Muscle layer of duodenum (tissue), 2 donors: ENCODE measurements around the gene ROBO2.

Experiments used
- H3K27ac ChIP-seq: one replicate; pipeline ENCODE4 v1.7.0; 2013; ENCODE audit warnings: mild to moderate bottlenecking, low read length
- H3K27me3 ChIP-seq: one replicate; pipeline ENCODE4 v1.7.0; 2013; ENCODE audit warnings: low read depth, mild to moderate bottlenecking, control low read depth, low read length
- H3K36me3 ChIP-seq, 2 donors: one replicate each; pipeline ENCODE4 v1.7.0; 2013; ENCODE audit warnings: low read length in 2 of 2, control low read depth in 1 of 2, mild to moderate bottlenecking in 1 of 2; ENCODE audit not compliant: insufficient read depth in 2 of 2, control insufficient read depth in 1 of 2
- H3K4me1 ChIP-seq, 2 donors: one replicate each; pipeline ENCODE4 v1.7.0; 2013; ENCODE audit warnings: low read length in 2 of 2, mild to moderate bottlenecking in 2 of 2, control low read depth in 1 of 2, moderate library complexity in 1 of 2; ENCODE audit not compliant: insufficient read depth in 2 of 2, control insufficient read depth in 1 of 2
- H3K4me3 ChIP-seq, 2 donors: one replicate each; pipeline ENCODE4 v1.7.0; 2013; ENCODE audit warnings: low read length in 2 of 2, low read depth in 1 of 2, mild to moderate bottlenecking in 1 of 2
- H3K9me3 ChIP-seq, 2 donors: one replicate each; pipeline ENCODE4 v1.7.0; 2013; ENCODE audit warnings: low read length in 2 of 2, control low read depth in 1 of 2, mild to moderate bottlenecking in 1 of 2; ENCODE audit not compliant: control insufficient read depth in 1 of 2
- donor health status: healthy.

ROBO2 gene

DNA sequence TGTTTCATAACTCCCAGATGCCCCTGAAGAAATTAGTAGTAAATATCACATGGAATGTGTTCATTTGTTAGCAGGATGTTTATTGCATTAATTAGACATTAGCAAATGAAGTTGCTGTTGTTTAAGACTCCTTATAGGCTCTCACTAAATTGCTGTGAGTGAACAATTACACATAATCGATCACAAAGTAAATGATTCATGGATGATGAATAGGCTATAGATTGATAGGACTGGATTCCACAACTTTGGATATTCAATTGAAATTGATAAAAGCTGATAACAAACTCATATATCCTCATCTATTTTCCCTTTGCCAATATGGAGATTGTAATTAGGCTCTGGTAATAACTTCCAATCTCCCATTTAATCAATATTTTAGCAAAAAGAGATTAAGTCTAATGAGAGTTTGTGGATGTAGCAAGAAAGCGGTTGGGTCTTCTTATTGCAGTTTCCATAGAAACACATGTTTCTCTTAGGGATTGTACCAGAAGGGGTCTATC, 555.5 kb downstream of the ROBO2 start:
- Histone ChIP-seq H3K4me3 (no peak overlapping the region), H3K36me3 (no peaks in the 10 kb centered on the region), H3K4me1 (no peaks in the 10 kb centered on the region), H3K27me3 (no peaks in the 10 kb centered on the region), H3K27ac (no peak overlapping the region), H3K9me3 (no peaks in the 10 kb centered on the region)

DNA sequence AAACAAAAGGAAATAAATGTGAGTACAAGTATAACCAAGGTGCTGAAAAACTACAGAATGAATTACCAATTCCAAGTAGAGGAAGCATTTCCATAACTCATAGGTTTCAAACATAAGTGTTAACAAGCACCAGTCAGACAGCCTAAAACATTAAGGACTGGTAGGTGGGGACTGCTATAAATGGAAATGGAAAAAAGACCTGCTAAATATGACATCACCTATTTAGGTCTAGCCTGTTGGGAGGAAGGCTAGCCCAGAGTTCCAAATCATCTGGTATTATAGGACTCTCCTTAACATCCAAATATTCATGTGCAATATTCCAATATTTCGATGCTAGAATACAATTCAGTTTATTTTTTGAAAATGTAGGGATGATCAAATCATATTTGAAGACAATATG, 560.0 kb downstream of the ROBO2 start:
- Histone ChIP-seq H3K27ac (no peak overlapping the region), H3K4me1 (no peaks in the 10 kb centered on the region), H3K36me3 (no peaks in the 10 kb centered on the region)

DNA sequence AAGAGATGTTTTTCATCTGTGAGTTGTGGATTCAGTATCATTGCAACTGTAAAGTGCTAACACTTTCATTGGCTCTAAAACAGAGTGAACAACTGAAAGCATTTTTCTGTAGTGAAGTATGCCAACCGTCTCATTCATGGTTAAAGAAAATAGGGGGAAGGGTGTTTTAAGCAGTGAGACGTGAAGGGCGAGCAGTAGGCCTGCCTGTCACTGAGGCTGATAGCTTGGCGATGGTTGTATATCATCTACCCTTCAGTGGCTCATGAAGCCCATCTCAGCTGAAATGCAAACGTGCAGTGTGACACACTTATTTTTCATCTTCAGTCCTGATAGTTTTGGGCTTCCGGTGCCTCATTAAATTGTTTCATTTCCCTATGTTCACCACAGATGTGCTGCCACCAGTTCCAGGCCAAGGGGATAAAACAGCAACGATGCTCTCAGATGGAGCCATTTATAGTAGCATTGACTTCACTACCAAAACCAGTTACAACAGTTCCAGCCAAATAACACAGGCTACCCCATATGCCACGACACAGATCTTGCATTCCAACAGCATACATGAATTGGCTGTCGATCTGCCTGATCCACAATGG, 562.0 kb downstream of the ROBO2 start:
- Histone ChIP-seq H3K4me1 (no peaks in the 10 kb centered on the region), H3K4me3 (no peak overlapping the region), H3K9me3 (no peaks in the 10 kb centered on the region), H3K27me3 (no peaks in the 10 kb centered on the region), H3K27ac (no peak overlapping the region), H3K36me3 (no peaks in the 10 kb centered on the region)

More for the DNA sequence above, 560.0 kb downstream of the ROBO2 start:
- H3K9me3 ChIP-seq, result no peaks in the 10 kb centered on the region
- no peak overlapping the region for H3K4me3 ChIP-seq
- H3K27me3 ChIP-seq, result no peaks in the 10 kb centered on the region

DNA sequence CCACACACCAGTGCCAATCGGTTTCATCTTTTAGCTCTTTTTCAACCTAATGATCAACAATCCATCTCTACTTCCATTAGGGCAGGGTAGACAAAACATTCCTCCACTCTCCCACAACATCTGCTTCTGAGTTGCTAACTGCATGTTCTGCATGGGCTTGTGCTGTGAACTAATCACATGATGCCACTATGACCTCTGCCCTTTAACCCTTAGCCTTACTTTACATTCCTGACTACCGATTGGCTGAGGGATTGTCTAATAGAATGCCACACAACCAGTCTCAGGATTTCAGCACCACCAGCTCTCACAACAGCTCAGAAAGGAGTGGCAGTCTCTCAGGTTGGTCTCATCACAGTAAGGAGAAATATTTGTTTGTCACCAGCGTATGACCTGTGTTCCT, 562.8 kb downstream of the ROBO2 start:
- no peak overlapping the region for H3K27ac ChIP-seq
- no peaks in the 10 kb centered on the region for H3K9me3 ChIP-seq
- no peaks in the 10 kb centered on the region for H3K36me3 ChIP-seq
- H3K4me1 ChIP-seq, result no peaks in the 10 kb centered on the region
- H3K27me3 ChIP-seq, result no peaks in the 10 kb centered on the region
- H3K4me3 ChIP-seq, result no peak overlapping the region

DNA sequence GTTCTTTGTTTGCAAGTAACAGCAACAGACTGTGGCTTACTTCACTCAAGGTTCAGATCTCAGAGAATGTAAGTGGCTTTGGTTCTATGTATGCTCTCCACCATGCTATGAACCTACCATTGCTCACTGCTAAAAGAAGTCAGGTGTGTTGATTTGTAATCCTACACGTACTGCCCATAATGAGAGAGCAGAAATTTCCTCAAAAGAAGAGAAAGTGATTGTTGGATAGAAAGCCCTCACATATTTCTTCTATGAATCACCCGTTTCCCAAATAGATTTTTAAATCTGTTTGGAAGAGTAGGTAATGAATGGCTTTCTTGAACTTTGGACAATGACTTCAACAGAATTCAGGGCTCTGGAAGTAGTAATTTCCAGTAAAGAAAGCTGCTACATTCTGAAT, 565.4 kb downstream of the ROBO2 start:
- Histone ChIP-seq H3K36me3 (no peaks in the 10 kb centered on the region), H3K27ac (no peak overlapping the region), H3K9me3 (no peaks in the 10 kb centered on the region), H3K27me3 (no peaks in the 10 kb centered on the region), H3K4me3 (no peak overlapping the region), H3K4me1 (no peaks in the 10 kb centered on the region)

DNA sequence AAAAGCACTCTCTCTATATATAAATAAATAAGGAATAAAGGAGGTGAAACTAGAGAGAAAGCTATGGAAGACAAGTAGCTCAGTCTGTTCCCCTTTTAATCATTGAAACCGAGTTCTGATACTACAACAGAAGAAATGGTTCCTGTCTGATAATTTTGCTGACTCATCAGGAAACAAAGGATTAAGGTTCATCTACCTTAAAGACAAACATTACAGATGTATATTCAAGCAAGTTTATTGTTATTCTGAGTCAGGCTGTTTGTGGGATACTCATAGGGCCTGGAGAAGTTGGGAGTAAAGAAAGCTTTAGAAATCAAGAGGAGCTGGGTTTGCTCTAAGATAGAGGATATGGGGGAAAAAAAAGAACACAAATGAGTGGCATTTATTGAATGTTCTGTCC, 566.0 kb downstream of the ROBO2 start:
- no peaks in the 10 kb centered on the region for H3K9me3 ChIP-seq

DNA sequence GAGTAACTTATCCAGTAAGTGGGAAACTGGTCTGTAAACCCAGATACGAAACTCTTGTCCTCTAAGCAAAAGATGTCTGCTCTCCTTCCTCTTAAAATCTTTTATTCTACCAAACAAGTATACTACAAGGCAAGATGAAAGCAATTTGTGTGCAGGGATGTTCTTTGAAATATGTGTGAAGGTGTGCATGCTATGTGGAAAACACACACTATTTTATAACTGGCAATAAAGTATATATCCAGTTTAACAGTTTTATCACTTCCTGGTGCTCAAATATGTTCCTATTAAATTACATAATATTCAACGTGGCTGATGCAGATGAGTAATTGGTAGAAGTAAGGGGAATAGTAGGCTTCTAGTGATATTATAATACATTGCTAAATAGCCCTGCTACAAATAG, 566.5 kb downstream of the ROBO2 start:
- H3K4me3 ChIP-seq, result no peak overlapping the region
- H3K36me3 ChIP-seq, result no peaks in the 10 kb centered on the region
- H3K9me3 ChIP-seq, result no peaks in the 10 kb centered on the region
- no peaks in the 10 kb centered on the region for H3K4me1 ChIP-seq
- no peaks in the 10 kb centered on the region for H3K27me3 ChIP-seq
- H3K27ac ChIP-seq, result no peak overlapping the region

More for the DNA sequence above, 566.0 kb downstream of the ROBO2 start:
- Histone ChIP-seq H3K27me3 (no peaks in the 10 kb centered on the region), H3K4me3 (no peak overlapping the region), H3K4me1 (no peaks in the 10 kb centered on the region), H3K27ac (no peak overlapping the region), H3K36me3 (no peaks in the 10 kb centered on the region)

DNA sequence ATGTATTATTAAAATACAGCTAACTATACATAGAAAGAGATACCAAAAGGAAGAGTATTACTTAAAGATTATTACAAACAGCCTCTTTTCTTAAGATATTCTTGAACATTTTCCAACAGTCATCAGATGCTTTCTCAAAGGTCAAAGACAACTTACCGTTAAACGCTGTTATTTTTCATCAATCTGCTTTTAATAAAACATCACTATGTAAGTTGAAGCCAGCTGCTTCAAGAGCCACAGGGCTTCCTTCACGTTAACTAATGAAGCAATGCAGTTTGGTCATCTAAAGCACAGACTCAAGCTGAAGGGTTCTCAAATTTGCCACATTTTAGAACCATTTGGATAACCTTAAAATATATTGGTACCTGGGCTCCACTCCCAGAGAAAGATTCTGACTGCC, 578.8 kb downstream of the ROBO2 start:
- H3K27ac ChIP-seq, result no peak overlapping the region
- H3K36me3 ChIP-seq, result no peaks in the 10 kb centered on the region
- H3K4me1 ChIP-seq, result no peaks in the 10 kb centered on the region
- H3K4me3 ChIP-seq, result no peak overlapping the region
- no peaks in the 10 kb centered on the region for H3K27me3 ChIP-seq
- H3K9me3 ChIP-seq, result no peaks in the 10 kb centered on the region

DNA sequence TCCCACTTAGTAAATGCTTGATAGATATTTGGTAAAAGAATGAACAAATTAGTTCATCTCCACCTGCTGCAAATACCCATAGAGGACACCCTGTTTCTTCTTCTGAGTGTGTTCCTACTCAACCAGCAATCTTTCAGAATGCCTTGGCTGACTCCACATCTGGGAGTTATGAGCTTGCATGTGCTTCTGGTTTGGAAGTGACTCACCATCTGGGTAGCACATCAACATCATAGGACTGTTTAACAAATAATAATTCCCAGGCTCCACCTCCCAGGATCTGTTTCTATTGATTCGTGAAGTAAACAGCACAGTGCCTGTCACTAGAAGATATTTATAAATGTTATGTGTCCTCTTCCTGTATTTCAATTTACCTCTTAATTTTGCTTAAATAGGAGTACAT, 580.1 kb downstream of the ROBO2 start:
- no peaks in the 10 kb centered on the region for H3K9me3 ChIP-seq
- no peaks in the 10 kb centered on the region for H3K4me1 ChIP-seq
- no peaks in the 10 kb centered on the region for H3K27me3 ChIP-seq
- H3K4me3 ChIP-seq, result no peak overlapping the region
- no peak overlapping the region for H3K27ac ChIP-seq
- no peaks in the 10 kb centered on the region for H3K36me3 ChIP-seq

DNA sequence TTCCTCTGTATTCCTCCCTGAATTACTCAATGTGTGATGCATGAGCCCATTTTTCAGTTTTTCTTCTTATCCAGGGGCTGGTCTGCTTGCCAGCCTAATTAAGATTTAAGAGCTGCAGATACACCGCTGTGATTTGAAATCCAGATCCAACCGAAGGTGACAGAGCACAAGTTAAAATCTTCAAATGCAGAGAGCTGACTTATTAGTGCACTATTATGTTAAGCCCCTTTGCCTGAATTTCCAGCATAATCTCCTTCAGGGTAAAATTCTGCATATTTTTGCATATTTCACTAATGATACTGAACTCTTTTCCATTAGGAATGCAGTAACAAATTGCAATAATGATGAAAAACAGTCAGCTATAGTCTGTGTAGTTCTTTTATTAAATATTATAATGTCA, 583.6 kb downstream of the ROBO2 start:
- no peaks in the 10 kb centered on the region for H3K9me3 ChIP-seq
- no peak overlapping the region for H3K27ac ChIP-seq
- H3K27me3 ChIP-seq, result no peaks in the 10 kb centered on the region
- H3K4me1 ChIP-seq, result no peaks in the 10 kb centered on the region
- H3K36me3 ChIP-seq, result no peaks in the 10 kb centered on the region
- H3K4me3 ChIP-seq, result no peak overlapping the region

DNA sequence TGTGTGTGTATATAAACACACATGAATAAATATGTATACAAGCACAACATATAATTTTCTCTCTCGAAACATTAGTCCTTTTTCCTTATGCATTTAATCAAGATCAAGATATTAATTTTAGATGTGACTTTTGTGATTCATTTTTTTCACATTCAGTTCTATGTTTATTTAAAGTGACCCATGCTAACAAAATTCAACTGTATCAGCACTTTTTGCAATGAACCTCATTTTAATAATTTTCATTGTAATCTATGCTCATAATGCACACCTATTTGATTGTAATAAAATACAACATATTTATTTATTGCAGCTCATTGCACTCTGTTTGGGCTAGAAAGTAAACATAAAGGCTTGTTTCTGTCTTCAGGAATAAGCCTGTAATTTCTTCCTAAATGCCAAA, 586.3 kb downstream of the ROBO2 start:
- Histone ChIP-seq H3K9me3 (no peaks in the 10 kb centered on the region), H3K27me3 (no peaks in the 10 kb centered on the region), H3K27ac (no peak overlapping the region), H3K4me3 (no peak overlapping the region), H3K4me1 (no peaks in the 10 kb centered on the region), H3K36me3 (no peaks in the 10 kb centered on the region)

DNA sequence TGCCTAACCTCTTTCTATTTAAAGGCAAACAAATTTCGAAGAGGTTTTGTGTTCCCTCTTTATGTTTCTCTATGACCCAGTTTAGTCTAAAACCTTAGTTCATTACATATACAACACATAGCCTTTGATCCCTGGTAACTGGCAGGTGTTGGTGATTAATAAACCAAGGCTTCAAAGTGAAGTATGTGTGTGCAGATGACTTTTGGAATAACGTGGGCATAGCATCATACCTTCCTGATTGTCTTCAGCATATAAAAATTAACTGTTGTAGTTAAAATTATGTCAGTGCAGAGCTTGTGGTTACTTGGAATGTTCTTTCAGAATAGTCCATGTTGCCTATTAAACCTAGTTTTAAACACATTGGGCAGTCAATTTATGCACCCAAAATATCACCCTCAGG, 608.3 kb downstream of the ROBO2 start:
- H3K36me3 ChIP-seq, result no peaks in the 10 kb centered on the region
- H3K27ac ChIP-seq, result no peak overlapping the region
- H3K9me3 ChIP-seq, result no peaks in the 10 kb centered on the region
- H3K4me1 ChIP-seq, result no peaks in the 10 kb centered on the region
- no peak overlapping the region for H3K4me3 ChIP-seq
- H3K27me3 ChIP-seq, result no peaks in the 10 kb centered on the region
